Tibial nerve (tissue), 4 donors: ENCODE measurements around the gene TAS2R13. TPM values are rescaled to one million over a fixed set of nuclear protein-coding genes. Genes with fewer than 3 reads are reported as not detected.

Experiments
- DNase-seq, 2 donors: peaks; one replicate each; pipeline ENCODE4 v3.0.0-alpha.2; 2019; ENCODE audit warnings: low spot score in 2 of 2
- H3K27ac ChIP-seq, 4 donors: fragments of 200-600 bp; sonication (generic) in 3 of 4; one replicate each; pipeline ENCODE4 v1.5.1; 2017 to 2019; ENCODE audit warnings: mild to moderate bottlenecking in 1 of 4
- H3K27me3 ChIP-seq, 2 donors: fragments of 200-600 bp; sonication (generic) in 1 of 2; one replicate each; pipeline versions ENCODE4 v1.5.1 to v1.6.0; 2017 to 2019
- H3K36me3 ChIP-seq, 3 donors: fragments of 200-600 bp; sonication (generic); one replicate each; pipeline ENCODE4 v1.5.1; 2018 to 2019
- H3K4me1 ChIP-seq, 4 donors: fragments of 200-600 bp; sonication (generic) in 3 of 4; one replicate each; pipeline ENCODE4 v1.5.1; 2017 to 2019
- H3K4me3 ChIP-seq, 4 donors: fragments of 200-600 bp; sonication (generic) in 3 of 4; one replicate each; pipeline ENCODE4 v1.5.1; 2017 to 2019; ENCODE audit warnings: mild to moderate bottlenecking in 1 of 4, moderate library complexity in 1 of 4
- H3K9me3 ChIP-seq, 4 donors: fragments of 200-600 bp; sonication (generic) in 3 of 4; one replicate each; pipeline ENCODE4 v1.5.1; 2017 to 2019
- CTCF ChIP-seq, 5 experiments: fragments of 200-600 bp in 3 of 5; fragments of 450-650 bp in 2 of 5; sonication (generic) in 3 of 5; IDR thresholded peaks; one replicate each; pipeline ENCODE4 v1.5.1; 2016 to 2019; ENCODE audit warnings: antibody characterized with exemption in 5 of 5, mild to moderate bottlenecking in 3 of 5, moderate library complexity in 2 of 5
- EP300 ChIP-seq, 2 donors: sonication (generic); formaldehyde crosslinking; IDR thresholded peaks; one replicate each; pipeline ENCODE4 v1.6.1; 2017; ENCODE audit warnings: antibody characterized with exemption in 2 of 2, mild to moderate bottlenecking in 1 of 2
- POLR2A ChIP-seq, 2 donors: fragments of 450-650 bp; IDR thresholded peaks; one replicate each; pipeline ENCODE4 v1.6.1; 2017; ENCODE audit warnings: antibody characterized with exemption in 2 of 2, mild to moderate bottlenecking in 2 of 2, moderate library complexity in 2 of 2
- WGBS, 2 donors: methylation state at CpG; one replicate each; pipeline ENCODE4 v1.1.5; 2018; 5-methylcytosine and 5-hydroxymethylcytosine counted together
- total RNA-seq, 4 donors: library from RNA; depleted of rRNA; stranded (reverse); fragments of >200 nt; gene quantifications; one replicate each; pipeline ENCODE4 v1.1.0, GENCODE V29; 2016

Gene TAS2R13
- total RNA-seq, 4 donors from 2014 or later, result 1.8 to 11.6 (median 3.0) TPM

- 87 to 93% methylated on average over 5 of the region's 5 CpGs for WGBS, 2 donors
- Histone ChIP-seq H3K4me3 (no peak within 1 kb of the TSS), H3K4me1 (no peaks in the 10 kb centered on the region), H3K27me3 (no peaks in the 10 kb centered on the region), H3K9me3 (no peaks in the 10 kb centered on the region), H3K36me3 (no peaks in the 10 kb centered on the region), H3K27ac (no peak within 1 kb of the TSS)
- TF ChIP-seq CTCF (IDR thresholded peaks at IDR 0.05) (no peak), POLR2A (IDR thresholded peaks at IDR 0.05) (no peak), EP300 (IDR thresholded peaks at IDR 0.05) (no peak)
- DNase-seq, result no peak
These were observed 19.5 kb upstream of the TAS2R13 start, which contains the start of gene PRH2 for GRCh38 chr12:10928746-10929286. TSS of gene PRH2 (plus strand) at chr12:10929236. CDS start at chr12:10929274, 38 bp downstream.

GRCh38 chr12:10926269-10926668, 16.9 kb upstream of the TAS2R13 start:
- Histone ChIP-seq H3K4me1 (no peaks in the 10 kb centered on the region), H3K27ac (no peak overlapping the region), H3K27me3 (no peaks in the 10 kb centered on the region), H3K9me3 (no peaks in the 10 kb centered on the region), H3K36me3 (no peaks in the 10 kb centered on the region), H3K4me3 (no peak overlapping the region)
- DNase-seq, result no peak
- TF ChIP-seq EP300 (IDR thresholded peaks at IDR 0.05) (no peak), CTCF (IDR thresholded peaks at IDR 0.05) (no peak), POLR2A (IDR thresholded peaks at IDR 0.05) (no peak)
- 95% methylated on average over 5 of the region's 5 CpGs for WGBS, 2 donors

GRCh38 chr12:10919809-10920208, 10.4 kb upstream of the TAS2R13 start:
- Histone ChIP-seq H3K4me3 (no peak overlapping the region), H3K27ac (no peak overlapping the region), H3K4me1 (no peaks in the 10 kb centered on the region), H3K27me3 (no peaks in the 10 kb centered on the region), H3K36me3 (no peaks in the 10 kb centered on the region), H3K9me3 (no peaks in the 10 kb centered on the region)
- no peak for DNase-seq
- TF ChIP-seq EP300 (IDR thresholded peaks at IDR 0.05) (no peak), CTCF (IDR thresholded peaks at IDR 0.05) (no peak), POLR2A (IDR thresholded peaks at IDR 0.05) (no peak)
- WGBS, 2 donors, result 40 to 70% methylated on average over 1 of the region's 1 CpG

- no peak overlapping the region for H3K27ac ChIP-seq
- TF ChIP-seq POLR2A (IDR thresholded peaks at IDR 0.05) (no peak), EP300 (IDR thresholded peaks at IDR 0.05) (no peak), CTCF (IDR thresholded peaks at IDR 0.05) (no peak)
- peaks cover 0 to 17% (median 2%) of the 10 kb centered on the region in 4 donors for H3K9me3 ChIP-seq
- 81 to 90% methylated on average over 8 of the region's 8 CpGs for WGBS, 2 donors
- peaks cover 0 to 15% (median 0%) of the 10 kb centered on the region in 3 donors for H3K36me3 ChIP-seq
- no peak for DNase-seq
- H3K4me3 ChIP-seq, result no peak overlapping the region
- no peaks in the 10 kb centered on the region for H3K27me3 ChIP-seq
- H3K4me1 ChIP-seq, result no peaks in the 10 kb centered on the region
These were observed 1.0 kb upstream of the TAS2R13 start for GRCh38 chr12:10910380-10910779.

GRCh38 chr12:10904686-10905085, 4.7 kb downstream of the TAS2R13 start:
- no peaks in the 10 kb centered on the region for H3K27me3 ChIP-seq
- TF ChIP-seq CTCF (IDR thresholded peaks at IDR 0.05) (no peak), EP300 (IDR thresholded peaks at IDR 0.05) (no peak), POLR2A (IDR thresholded peaks at IDR 0.05) (no peak)
- DNase-seq, result no peak
- H3K9me3 ChIP-seq, result peaks cover 0 to 57% (median 20%) of the 10 kb centered on the region in 4 donors
- H3K4me3 ChIP-seq, result no peak overlapping the region
- peaks cover 0 to 29% (median 0%) of the 10 kb centered on the region in 3 donors for H3K36me3 ChIP-seq
- no peaks in the 10 kb centered on the region for H3K4me1 ChIP-seq
- WGBS, 2 donors, result 91 to 97% methylated on average over 4 of the region's 4 CpGs
- no peak overlapping the region for H3K27ac ChIP-seq
